ENCODE data around the gene CASR.
A peak's percentile ranks its signal among the peaks of the same experiment; 100 is the strongest.

The CASR gene

DNA sequence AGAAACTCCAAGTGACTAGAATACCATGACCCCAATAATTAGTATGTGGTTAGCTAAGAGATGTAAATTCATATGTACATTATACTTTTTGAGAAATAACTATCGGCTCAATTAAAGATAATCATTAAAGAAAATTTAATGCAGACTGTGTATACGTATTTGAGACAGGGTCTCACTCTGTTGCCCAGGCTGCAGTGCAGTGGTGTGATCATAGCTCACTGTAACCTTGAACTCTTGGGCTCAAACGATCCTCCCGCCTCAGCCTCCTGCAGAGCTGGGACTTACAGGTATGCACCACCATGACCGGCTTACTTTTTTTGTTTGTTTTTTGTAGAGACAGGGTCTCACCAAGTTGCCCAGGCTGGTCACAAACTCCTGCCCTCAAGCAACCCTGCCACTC, 132.9 kb downstream of the CASR start:
- DNase-seq: no peak
- Mint-ChIP-seq H3K36me3 (ENCODE audit: low read depth) (no peaks in the 10 kb centered on the region), H3K9me3 (peaks cover 10% of the 10 kb centered on the region), H3K4me3 (no peak overlapping the region), H3K27ac (no peak overlapping the region), H3K4me1 (peaks cover 7% of the 10 kb centered on the region), H3K27me3 (peaks cover 5% of the 10 kb centered on the region)
- ATAC-seq: no peak

- no peaks in the 10 kb centered on the region for H3K36me3 Mint-ChIP-seq (ENCODE audit: low read depth)
- H3K4me3 Mint-ChIP-seq: no peak overlapping the region
- peaks cover 10% of the 10 kb centered on the region for H3K9me3 Mint-ChIP-seq
- no peak overlapping the region for H3K27ac Mint-ChIP-seq
- ATAC-seq: no peak
- peaks cover 18% of the 10 kb centered on the region for H3K4me1 Mint-ChIP-seq
- peaks cover 5% of the 10 kb centered on the region for H3K27me3 Mint-ChIP-seq
- DNase-seq: no peak
These were observed 135.2 kb downstream of the CASR start for GRCh38 chr3:122318620-122319019.

- H3K9me3 Mint-ChIP-seq: peaks cover 10% of the 10 kb centered on the region
- DNase-seq: peak; percentile 15
- H3K4me1 Mint-ChIP-seq: peaks cover 21% of the 10 kb centered on the region
- no peak overlapping the region for H3K4me3 Mint-ChIP-seq
- ATAC-seq: peak; percentile 86
- peaks cover 8% of the 10 kb centered on the region for H3K27me3 Mint-ChIP-seq
- no peaks in the 10 kb centered on the region for H3K36me3 Mint-ChIP-seq (ENCODE audit: low read depth)
- H3K27ac Mint-ChIP-seq: no peak overlapping the region
These were observed 138.9 kb downstream of the CASR start for GRCh38 chr3:122322095-122323075.

- no peak for ATAC-seq
- Mint-ChIP-seq H3K27me3 (peaks cover 7% of the 10 kb centered on the region), H3K36me3 (ENCODE audit: low read depth) (no peaks in the 10 kb centered on the region), H3K4me1 (peaks cover 21% of the 10 kb centered on the region), H3K9me3 (peaks cover 6% of the 10 kb centered on the region), H3K4me3 (no peak within 1 kb of the TSS), H3K27ac (no peak within 1 kb of the TSS)
- DNase-seq: no peak
These were observed 141.4 kb downstream of the CASR start, which contains the start of gene CSTA for GRCh38 chr3:122324871-122325323. CSTA (plus strand) TSS chr3:122325248; CDS start chr3:122325293, 45 bp downstream.

DNA sequence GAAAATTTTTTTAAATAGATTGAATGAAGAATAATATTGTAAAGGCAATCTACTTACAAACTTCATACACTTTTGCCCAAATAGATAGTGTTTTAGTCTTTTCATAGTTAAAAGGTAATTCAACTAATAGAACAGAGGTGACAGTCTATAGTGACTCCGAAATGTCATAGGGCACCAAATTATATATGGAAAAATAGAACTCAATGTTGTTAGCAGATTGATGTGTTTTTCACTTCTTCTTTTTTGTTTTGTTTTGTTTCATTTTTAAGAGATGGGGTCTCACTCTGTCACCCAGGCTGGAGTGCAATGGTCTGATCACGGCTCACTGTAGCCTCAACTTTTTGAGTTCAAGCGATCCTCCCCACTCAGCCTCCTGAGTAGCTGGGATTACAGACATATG, 142.3 kb downstream of the CASR start:
- no peaks in the 10 kb centered on the region for H3K36me3 Mint-ChIP-seq (ENCODE audit: low read depth)
- no peak for DNase-seq
- no peaks in the 10 kb centered on the region for H3K9me3 Mint-ChIP-seq
- ATAC-seq: no peak
- H3K27ac Mint-ChIP-seq: no peak overlapping the region
- peaks cover 21% of the 10 kb centered on the region for H3K4me1 Mint-ChIP-seq
- H3K27me3 Mint-ChIP-seq: peaks cover 10% of the 10 kb centered on the region
- H3K4me3 Mint-ChIP-seq: no peak overlapping the region

DNA sequence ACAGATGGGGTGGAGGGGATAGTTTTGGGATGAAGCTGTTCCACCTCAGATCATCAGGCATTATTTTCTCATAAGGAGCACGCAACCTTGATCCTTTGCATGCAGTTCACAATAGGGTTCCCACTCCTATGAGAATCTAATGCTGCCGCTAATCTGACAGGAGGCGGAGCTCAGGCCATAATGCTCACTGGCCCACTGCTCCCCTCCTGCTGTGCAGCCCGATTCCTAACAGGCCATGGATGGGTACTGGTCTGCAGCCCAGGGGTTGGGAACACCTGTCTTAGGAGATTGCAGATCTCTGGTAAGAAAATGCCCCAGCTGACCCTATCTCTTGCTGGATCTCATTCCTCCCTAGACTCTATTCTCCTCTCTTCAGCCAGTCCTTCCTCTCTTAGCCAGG, 148.4 kb downstream of the CASR start:
- ATAC-seq (no peak), DNase-seq (no peak)
- Mint-ChIP-seq H3K27ac (peak overlapping the region; percentile 10), H3K27me3 (peaks cover 7% of the 10 kb centered on the region), H3K9me3 (no peaks in the 10 kb centered on the region), H3K36me3 (ENCODE audit: low read depth) (no peaks in the 10 kb centered on the region), H3K4me1 (peaks cover 4% of the 10 kb centered on the region), H3K4me3 (no peak overlapping the region)

GRCh38 chr3:122332551-122332950, 149.1 kb downstream of the CASR start:
- Mint-ChIP-seq H3K27me3 (peaks cover 7% of the 10 kb centered on the region), H3K9me3 (no peaks in the 10 kb centered on the region), H3K36me3 (ENCODE audit: low read depth) (no peaks in the 10 kb centered on the region), H3K4me3 (no peak overlapping the region), H3K4me1 (peaks cover 4% of the 10 kb centered on the region), H3K27ac (no peak overlapping the region)
- DNase-seq (no peak), ATAC-seq (no peak)
